ENCODE data around the gene SPSB3.
"Not testable (repeated sequence)": the region's sequence is repeated elsewhere in the genome, so short reads cannot be mapped to it uniquely, and the experiment has no call there.

Gene SPSB3

GRCh38 chr16:1816396-1817275 lies 34.3 kb upstream of the SPSB3 start:
- DNase-seq (ENCODE audit: low spot score), result no peak

- DNase-seq (ENCODE audit: low spot score), result no peak
These were observed 33.1 kb upstream of the SPSB3 start for GRCh38 chr16:1815461-1815860.

GRCh38 chr16:1812732-1813163 lies 30.4 kb upstream of the SPSB3 start:
- DNase-seq (ENCODE audit: low spot score), result peak; percentile 22

GRCh38 chr16:1810536-1810935 lies 28.2 kb upstream of the SPSB3 start:
- DNase-seq (ENCODE audit: low spot score), result no peak

- no peak for DNase-seq (ENCODE audit: low spot score)
These were observed 27.7 kb upstream of the SPSB3 start for GRCh38 chr16:1810106-1810505.

- DNase-seq (ENCODE audit: low spot score), result no peak
These were observed 27.0 kb upstream of the SPSB3 start for GRCh38 chr16:1809281-1809801.

GRCh38 chr16:1808691-1809090 lies 26.3 kb upstream of the SPSB3 start:
- DNase-seq (ENCODE audit: low spot score), result no peak

- DNase-seq (ENCODE audit: low spot score), result no peak
These were observed 25.3 kb upstream of the SPSB3 start for GRCh38 chr16:1807626-1808025.

GRCh38 chr16:1800701-1801100 lies 18.3 kb upstream of the SPSB3 start:
- no peak for DNase-seq (ENCODE audit: low spot score)

- DNase-seq (ENCODE audit: low spot score), result not testable (repeated sequence)
These were observed 16.9 kb upstream of the SPSB3 start for GRCh38 chr16:1799263-1799662.

GRCh38 chr16:1794908-1795666 lies 12.7 kb upstream of the SPSB3 start:
- DNase-seq (ENCODE audit: low spot score), result no peak

GRCh38 chr16:1794221-1794871 lies 12.0 kb upstream of the SPSB3 start:
- DNase-seq (ENCODE audit: low spot score), result no peak

GRCh38 chr16:1793578-1794220 lies 11.3 kb upstream of the SPSB3 start, which contains the start of gene IGFALS:
Gene IGFALS (minus strand): TSS chr16:1793705. CDS start chr16:1793652, 53 bp downstream.
- DNase-seq (ENCODE audit: low spot score), result no peak

GRCh38 chr16:1792836-1793577 lies 10.6 kb upstream of the SPSB3 start:
- DNase-seq (ENCODE audit: low spot score), result no peak

- DNase-seq (ENCODE audit: low spot score), result no peak
These were observed 9.8 kb upstream of the SPSB3 start for GRCh38 chr16:1791943-1792812.

GRCh38 chr16:1791256-1791942 lies 9.0 kb upstream of the SPSB3 start:
- DNase-seq (ENCODE audit: low spot score), result no peak

GRCh38 chr16:1790611-1791255 lies 8.4 kb upstream of the SPSB3 start:
- DNase-seq (ENCODE audit: low spot score), result no peak

GRCh38 chr16:1790261-1790610 lies 7.9 kb upstream of the SPSB3 start:
- DNase-seq (ENCODE audit: low spot score), result no peak

GRCh38 chr16:1789643-1790045 lies 7.3 kb upstream of the SPSB3 start:
- DNase-seq (ENCODE audit: low spot score), result no peak
